A673 (cell line): ENCODE results near the gene ITGB2.

Experiments
- EZH2 ChIP-seq: fragments of 200-600 bp; sonication (generic); IDR thresholded peaks from 2 replicates; pipeline ENCODE4 v1.6.1; 2017; ENCODE audit warnings: borderline replicate concordance, low read depth, mild to moderate bottlenecking, mixed read lengths, antibody characterized with exemption, low read length; ENCODE audit not compliant: poor library complexity, severe bottlenecking
- TF ChIP-seq, protein P1 (sequence below): fragments of 300-800, 200-600 bp; sonication (generic); conservative IDR thresholded peaks from 2 replicates; pipeline ENCODE4 v1.5.1; 2017; ENCODE audit warnings: low read depth, mild to moderate bottlenecking, antibody characterized with exemption, low read length, moderate library complexity, mixed read lengths

DNA sequence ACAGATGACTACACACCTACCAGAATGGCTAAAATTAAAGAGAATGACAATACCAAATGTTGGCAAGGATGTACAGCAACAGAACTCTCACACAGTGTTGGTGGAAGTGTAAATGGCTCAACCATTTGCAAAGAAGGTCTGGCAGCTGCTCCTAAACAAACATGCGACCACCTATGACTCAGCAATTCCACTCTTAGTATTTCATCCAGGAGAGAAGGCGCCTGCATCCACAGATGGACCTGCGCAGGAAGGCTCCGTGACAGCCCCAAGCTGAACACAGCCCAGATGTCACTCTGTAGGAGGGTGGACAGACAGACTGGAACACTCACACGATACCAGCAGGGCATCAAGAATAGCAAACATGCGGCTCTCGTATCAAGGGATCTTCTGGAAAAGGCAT, 53.9 kb downstream of the ITGB2 start:
- TF ChIP-seq, protein P1, sequence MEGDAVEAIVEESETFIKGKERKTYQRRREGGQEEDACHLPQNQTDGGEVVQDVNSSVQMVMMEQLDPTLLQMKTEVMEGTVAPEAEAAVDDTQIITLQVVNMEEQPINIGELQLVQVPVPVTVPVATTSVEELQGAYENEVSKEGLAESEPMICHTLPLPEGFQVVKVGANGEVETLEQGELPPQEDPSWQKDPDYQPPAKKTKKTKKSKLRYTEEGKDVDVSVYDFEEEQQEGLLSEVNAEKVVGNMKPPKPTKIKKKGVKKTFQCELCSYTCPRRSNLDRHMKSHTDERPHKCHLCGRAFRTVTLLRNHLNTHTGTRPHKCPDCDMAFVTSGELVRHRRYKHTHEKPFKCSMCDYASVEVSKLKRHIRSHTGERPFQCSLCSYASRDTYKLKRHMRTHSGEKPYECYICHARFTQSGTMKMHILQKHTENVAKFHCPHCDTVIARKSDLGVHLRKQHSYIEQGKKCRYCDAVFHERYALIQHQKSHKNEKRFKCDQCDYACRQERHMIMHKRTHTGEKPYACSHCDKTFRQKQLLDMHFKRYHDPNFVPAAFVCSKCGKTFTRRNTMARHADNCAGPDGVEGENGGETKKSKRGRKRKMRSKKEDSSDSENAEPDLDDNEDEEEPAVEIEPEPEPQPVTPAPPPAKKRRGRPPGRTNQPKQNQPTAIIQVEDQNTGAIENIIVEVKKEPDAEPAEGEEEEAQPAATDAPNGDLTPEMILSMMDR: no peak
- TF ChIP-seq EZH2: no peak
